OCI-LY7 (cell line): ENCODE results near the gene TTC9C.

ENCODE experiments used
- CTCF ChIP-seq: fragments of 200-600 bp; sonication (generic); conservative IDR thresholded peaks from 2 replicates; pipeline ENCODE4 v1.5.1; 2014; ENCODE audit warnings: mild to moderate bottlenecking, antibody characterized with exemption, low read length, moderate library complexity, mixed read lengths
- EZH2phosphoT487 ChIP-seq: fragments of 200-600 bp; sonication (generic); IDR thresholded peaks from 2 replicates; pipeline ENCODE4 v1.6.1; 2018; ENCODE audit warnings: low read depth, borderline replicate concordance, mild to moderate bottlenecking, mixed run types, antibody characterized with exemption, low read length, moderate library complexity, mixed read lengths

- TF ChIP-seq CTCF (no peak), EZH2phosphoT487 (no peak)
These were observed 19.3 kb downstream of the TTC9C start for GRCh38 chr11:62747475-62748160.
